ENCODE results near the gene FITM2.

Gene FITM2

DNA sequence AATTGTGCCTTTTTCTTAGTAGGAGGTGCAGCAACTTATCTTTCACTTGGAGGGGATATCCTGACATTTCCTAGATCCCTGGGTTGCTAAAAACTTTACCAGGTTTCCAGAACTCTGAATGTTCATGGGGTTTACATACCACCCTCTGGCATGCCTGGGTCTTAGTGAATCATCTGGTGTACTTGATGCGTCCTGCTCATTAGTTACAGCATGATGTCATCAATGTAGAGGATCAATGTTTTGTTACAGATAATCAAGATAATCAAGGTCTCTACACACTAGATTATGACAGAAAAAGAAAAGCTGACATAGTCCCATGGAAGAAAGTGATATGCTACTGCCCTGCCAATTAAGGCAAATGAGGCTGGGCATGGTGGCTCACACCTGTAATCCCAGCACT, 27.0 kb downstream of the FITM2 start:
- H3K4me3 ChIP-seq (ENCODE audit: low read depth, low read length): no peak overlapping the region

DNA sequence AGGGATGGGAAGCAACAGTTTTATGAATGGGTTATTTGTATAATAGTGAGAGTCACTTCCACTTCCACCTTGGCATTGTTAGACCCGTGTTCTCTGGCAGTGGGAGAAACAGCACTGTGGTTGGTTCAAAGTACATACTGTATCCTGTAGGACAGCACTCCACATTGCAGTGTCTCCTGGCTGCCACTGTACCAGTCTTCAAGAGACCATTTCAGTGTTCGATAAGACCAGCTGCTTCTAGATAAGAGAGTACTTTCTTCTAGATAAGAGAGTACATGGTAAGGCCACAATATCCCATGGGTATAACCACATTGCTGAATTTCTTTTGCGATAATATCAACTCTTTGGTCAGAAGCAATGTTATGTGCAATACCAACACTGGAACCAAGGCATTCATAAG, 28.8 kb downstream of the FITM2 start:
- H3K4me3 ChIP-seq (ENCODE audit: low read depth, low read length): no peak overlapping the region

DNA sequence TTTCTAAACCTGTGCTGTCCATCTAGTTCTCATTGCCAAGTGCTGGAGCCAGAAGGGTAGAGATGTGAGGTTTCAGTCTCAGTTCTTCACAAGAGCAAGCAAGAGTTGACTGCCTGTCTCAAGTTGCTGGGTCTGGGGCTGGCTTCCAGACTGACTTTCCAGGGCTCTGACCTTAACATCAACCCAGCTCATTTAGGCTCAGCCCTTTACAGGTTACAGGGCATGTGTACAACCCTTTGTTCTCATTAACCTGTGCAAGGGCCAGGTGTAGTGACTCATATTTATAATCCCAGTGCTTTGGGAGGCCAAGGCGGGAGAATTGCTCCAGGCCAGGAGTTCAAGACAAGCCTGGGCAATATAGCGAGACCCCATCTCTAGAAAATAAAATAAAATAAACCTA, 30.6 kb downstream of the FITM2 start:
- no peak overlapping the region for H3K4me3 ChIP-seq (ENCODE audit: low read depth, low read length)

DNA sequence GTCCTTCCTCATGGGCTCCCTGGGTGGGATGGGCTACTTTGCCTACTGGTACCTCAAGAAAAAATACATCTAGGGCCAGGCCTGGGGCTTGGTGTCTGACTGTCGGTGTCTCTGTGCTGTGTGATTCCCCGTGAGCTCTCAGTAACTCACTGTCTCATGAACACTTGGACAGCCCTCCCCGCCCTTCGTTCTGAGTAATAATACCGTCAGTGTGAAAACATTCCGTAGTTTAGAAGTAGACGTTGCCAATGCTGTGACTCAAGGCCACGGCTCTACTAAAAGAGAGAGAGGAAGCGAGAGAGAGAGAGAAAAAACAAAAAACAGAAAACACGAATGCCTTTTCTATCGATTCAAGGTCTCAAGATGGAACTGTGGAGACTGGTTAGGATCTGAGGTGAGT, 31.8 kb downstream of the FITM2 start:
- H3K4me3 ChIP-seq (ENCODE audit: low read depth, low read length): no peak overlapping the region

DNA sequence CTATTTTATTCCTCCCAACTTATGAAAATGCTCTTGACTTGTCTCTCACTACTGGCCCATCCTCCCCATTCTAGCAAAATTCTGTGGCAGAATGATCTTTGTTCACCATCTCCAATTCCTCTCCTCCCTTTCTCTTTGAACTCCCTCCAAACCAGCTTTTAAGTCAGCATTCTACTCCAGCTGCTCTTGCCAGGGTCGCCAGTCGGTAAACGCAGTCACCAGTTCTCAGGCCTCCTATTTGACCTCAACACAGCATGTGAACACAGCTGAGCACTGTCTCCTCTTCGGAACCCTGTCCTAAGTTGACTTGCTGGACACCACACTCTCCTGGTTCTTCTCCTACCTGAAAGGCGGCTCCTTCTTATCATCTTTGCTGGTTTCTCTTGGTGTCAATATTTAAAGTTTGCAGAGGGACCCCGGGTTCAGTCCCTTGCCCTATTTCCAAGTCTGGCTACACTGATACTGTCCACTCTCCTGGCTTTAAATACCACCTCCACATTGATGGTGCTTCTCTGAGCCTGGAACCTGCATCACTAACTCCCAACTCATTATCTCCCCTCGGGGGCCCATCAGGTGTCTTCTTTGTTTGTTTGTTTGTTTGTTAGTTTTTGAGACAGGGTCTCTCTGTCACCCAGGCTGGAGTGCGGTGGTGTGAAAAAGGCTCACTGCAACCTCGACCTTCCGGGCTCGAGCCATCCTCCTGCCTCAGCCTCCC, 36.5 kb downstream of the FITM2 start:
- H3K4me3 ChIP-seq (ENCODE audit: low read depth, low read length): no peak overlapping the region

DNA sequence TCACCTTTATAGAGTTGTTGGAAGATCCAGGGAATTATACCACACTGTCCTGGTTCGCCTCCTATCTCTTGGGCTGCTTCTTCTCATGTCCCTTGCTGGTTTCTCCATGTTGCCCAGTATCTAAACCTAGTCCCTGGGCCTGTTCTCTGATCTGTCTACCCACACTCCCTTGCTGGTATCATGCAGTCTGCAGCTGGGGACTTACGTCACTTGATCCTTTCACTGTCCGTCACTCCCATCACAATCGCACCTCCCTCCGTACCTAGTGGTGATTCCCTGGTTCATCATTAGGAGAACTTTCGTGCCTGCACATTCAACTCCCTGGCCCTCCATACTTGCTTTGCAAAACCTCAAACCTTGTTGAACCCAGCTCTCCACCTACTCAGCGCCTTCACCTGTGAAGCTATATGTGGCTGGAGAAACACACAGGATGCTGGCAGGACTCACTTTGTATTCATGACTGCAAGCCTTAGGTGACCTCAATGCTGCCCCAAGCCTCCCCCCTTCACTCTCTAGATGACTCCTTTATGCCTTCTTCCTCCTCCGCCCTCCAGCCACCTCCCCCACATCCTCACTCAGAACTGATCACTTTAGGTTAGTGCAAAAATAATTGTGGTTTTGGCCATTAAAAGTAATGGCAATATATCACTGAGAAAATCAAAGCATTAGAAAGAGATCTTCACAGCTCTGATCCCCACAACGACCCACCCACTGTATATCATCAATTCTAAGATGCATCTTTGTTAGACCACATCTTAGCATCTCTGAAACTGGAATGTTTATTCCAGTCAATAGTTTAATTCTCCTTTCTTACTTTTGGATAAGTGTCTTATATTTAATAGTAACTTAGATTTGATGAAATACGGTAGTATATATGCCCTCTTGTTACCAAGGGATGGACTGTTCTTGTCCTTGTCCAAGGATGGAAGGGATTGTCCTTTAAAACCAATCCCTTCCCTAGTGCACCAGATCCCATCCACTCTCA, 37.5 kb downstream of the FITM2 start:
- no peak overlapping the region for H3K4me3 ChIP-seq (ENCODE audit: low read depth, low read length)

DNA sequence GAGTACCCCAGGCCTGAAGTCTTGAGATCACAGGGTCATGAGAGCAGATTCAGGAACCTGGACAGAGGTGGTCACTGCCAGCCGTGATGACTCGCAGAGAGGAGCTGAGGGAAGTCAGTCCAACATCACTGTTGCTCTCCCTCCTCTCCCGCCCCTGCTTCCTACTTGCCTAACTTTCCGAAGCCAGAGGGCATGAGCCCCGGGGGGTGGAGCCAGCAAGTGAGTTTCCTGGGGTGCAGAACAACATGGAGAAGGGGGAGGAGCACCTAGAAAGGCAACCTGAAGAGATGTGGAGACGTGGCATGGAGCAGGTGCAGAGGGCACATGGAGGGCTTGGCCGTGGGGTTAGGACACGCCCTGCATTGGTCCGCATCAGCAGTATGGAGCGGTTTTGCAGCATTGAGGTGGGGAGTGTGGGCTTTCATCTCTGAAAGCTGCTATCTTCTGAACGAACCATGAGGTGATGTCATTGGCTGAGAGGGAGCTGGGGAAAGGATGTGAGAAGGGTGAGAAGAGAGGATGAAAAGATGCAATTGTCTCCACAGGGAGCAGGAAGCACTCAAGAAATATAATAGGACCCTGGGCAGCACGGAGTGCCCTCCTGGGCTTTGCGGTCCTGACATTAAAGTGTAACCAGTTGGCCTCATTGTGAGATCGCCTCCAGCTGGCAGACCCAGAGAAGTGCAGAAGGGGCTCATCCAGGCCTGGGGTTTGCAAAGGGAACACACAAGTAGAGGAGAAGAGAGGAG, 38.9 kb downstream of the FITM2 start:
- H3K4me3 ChIP-seq (ENCODE audit: low read depth, low read length): no peak overlapping the region

DNA sequence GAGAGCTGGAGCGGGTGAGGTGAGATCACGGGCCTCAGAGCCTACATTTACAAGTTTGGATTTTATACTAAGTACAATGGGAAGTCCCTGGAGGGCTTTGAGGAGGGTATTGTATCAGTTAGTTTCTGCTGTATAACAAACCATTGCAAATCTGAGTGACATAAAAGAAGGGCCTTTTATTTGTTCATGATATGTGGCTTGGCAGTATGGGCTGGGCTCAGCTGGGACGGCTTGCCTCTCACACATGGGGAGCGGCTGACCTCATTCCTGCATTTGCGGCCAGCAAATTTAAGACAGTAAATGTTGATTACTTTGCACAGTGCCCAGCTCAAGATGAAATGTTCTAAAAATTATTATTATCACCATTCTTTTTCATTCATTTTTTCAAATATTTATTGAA, 42.2 kb downstream of the FITM2 start:
- no peak overlapping the region for H3K4me3 ChIP-seq (ENCODE audit: low read depth, low read length)

DNA sequence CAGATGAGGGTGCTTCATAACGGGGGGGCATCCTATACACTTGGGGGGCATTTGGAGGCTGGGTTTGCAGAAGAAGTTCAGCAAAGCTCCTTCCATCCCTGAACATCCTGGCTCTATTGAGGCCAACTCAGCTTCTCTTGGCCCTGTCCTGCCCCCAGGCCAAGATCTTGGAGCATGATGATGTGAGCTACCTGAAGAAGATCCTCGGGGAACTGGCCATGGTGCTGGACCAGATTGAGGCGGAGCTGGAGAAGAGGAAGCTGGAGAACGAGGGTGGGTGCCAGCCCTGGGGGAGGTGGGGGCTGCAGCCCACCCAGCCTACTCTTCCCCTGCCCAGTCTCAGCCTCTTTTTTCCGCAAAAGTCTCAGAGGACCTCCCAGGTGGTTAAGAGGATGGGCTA, 46.7 kb downstream of the FITM2 start:
- no peak overlapping the region for H3K4me3 ChIP-seq (ENCODE audit: low read depth, low read length)

DNA sequence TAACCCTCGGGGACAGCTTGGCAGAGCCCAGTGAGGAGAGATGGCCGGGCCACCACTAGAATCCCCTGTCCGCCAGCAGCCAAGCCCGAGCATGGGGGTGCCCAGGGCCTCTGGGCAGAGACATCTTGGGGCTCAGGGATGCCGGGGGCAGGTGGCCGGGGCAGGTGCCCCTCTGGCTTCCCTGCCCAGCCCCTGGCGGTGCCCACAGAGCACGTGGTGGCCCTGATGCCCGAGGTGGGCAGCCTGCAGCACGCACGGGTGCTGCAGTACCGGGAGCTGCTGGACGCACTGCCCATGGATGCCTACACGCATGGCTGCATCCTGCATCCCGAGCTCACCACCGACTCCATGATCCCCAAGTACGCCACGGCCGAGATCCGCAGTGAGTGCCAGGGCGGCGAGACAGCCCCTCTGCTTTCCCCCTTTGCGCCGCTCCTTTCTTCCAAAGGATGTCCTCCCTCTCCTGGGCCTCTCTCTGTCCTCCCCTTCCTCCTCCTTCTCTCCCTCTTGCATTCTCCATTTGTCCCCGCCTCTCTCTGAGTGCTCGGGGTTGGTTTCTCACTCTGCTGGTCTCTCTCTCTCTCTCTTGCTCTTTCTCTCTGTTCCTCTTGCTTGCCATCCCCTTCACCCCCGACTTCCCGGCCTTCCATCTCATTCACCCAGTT, 52.6 kb downstream of the FITM2 start:
- H3K4me3 ChIP-seq (ENCODE audit: low read depth, low read length): no peak overlapping the region

DNA sequence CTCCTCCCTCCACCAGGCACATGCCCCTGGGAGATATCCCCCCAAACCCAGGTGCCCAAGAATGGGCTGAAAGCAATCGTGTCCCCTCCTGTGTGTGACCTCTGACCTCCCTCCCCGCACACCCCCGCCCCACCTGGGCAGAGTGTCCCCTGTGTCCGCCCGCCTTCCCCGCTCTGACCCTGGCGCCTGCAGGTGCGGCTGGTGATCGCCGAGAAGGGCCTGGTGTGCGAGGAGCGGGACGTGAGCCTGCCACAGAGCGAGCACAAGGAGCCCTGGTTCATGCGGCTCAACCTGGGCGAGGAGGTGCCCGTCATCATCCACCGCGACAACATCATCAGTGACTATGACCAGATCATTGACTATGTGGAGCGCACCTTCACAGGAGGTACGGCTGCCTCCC, 54.0 kb downstream of the FITM2 start:
- no peak overlapping the region for H3K4me3 ChIP-seq (ENCODE audit: low read depth, low read length)

DNA sequence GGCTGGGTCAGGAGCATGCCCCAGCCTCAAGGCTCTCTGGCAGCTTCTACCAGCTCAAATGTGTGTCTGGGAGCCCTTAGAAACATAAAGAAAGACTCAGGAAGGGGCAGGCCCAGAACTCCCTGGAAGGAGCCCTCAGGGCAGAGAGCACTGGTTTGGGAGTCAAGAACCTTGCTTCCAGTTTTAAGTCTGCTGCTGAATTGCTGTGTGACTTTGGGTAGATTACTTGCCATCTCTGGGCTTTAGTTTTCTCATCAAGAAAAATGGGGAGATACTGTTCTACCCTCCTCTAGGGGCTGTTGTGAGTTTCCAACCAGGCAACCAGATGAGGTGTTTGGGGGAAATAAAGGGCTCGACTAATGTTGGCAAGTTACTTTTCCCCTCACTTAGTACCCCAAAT, 55.1 kb downstream of the FITM2 start:
- no peak overlapping the region for H3K4me3 ChIP-seq (ENCODE audit: low read depth, low read length)

DNA sequence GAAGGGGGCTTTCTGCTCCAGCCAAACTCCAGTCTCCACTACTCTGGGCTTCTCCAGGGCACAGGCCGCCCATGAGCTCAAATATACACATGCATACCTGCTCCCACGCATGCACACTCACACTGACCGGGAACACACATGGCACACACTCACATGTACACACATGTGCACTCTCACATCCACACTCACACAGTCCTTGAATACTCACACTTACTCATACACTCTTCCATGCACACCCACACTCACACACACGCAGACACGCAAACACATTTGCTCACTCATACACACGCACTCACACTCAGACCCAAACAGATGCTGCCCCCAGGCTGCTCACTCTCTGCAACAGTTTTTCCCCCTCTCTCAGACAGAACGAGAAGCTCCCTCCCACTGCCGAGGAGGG, 56.9 kb downstream of the FITM2 start:
- no peak overlapping the region for H3K4me3 ChIP-seq (ENCODE audit: low read depth, low read length)

DNA sequence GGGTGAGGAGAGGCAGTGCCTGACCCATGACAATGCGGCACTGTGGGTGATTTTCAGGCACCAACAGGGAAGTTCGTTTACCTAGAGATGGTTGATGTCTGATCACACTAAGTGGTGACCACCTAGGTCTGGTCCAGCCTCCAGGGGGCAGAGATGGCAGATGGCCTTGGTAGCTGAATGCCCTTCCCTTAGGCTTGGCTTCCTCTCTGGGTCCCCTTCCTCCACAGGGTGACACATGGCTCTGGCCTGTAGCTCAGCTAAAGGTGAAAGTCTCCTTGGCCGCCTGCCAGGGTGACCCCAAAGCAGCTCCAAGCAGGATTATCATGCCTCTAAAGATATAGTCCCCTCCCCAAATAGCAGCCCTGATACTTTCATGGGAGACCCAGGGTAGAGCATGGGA, 57.5 kb downstream of the FITM2 start:
- no peak overlapping the region for H3K4me3 ChIP-seq (ENCODE audit: low read depth, low read length)

Data from iPS-11a (cell line).